ENCODE measurements around the gene TTLL4.

TTLL4 gene

DNA sequence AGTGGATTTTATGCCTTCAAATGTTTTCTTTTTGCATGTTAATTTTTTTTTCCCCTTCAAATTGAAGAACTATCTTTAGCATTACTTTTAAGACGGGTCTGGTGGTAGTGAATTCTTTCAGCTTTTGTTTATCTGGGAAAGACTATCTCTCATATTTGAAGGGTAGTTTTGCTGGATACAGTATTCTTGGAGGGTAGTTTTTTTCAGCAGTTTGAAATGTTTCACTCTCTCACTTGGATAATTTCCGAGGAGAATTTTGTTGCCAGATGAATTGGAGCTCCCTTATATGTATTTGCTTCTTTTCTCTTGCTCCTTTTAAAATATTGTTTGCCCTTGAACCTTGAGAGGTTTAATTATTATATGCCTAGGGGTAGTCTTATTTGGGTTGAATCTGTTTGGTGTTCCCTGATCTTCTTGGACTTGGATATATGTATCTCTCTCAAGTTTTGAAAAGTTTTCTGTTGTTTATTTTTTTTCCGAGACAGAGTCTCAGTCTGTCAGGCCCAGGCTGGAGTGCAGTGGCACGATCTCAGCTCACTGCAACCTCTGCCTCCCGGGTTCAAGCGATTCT is 15.5 kb downstream of the TTLL4 start:
- no peak overlapping the region for H3K27ac ChIP-seq (ENCODE audit: low read depth, low read length)
- H4K20me1 ChIP-seq (ENCODE audit: low read depth, low read length), result no peaks in the 10 kb centered on the region
- H3K4me2 ChIP-seq (ENCODE audit: low read depth, low read length, poor library complexity, severe bottlenecking), result no peak overlapping the region
- no peak overlapping the region for H2AFZ ChIP-seq (ENCODE audit: low read depth, low read length, severe bottlenecking)
- H3K79me2 ChIP-seq (ENCODE audit: insufficient read depth, low read length), result peaks cover 90% of the 10 kb centered on the region
- H3K9ac ChIP-seq (ENCODE audit: low read length), result no peak overlapping the region
- H3K4me3 ChIP-seq (ENCODE audit: insufficient read depth, low read length, poor library complexity, severe bottlenecking), result no peak overlapping the region
- H3K9me2 ChIP-seq (replicated peaks; ENCODE audit: insufficient read depth, low read length), result no peaks in the 10 kb centered on the region
- TF ChIP-seq EZH2phosphoT487 (conservative IDR thresholded peaks at IDR 0.05; ENCODE audit: low read length), result no peak
- no peak for TF ChIP-seq CTCF (IDR thresholded peaks at IDR 0.05; ENCODE audit: insufficient read depth, low read length, poor library complexity, severe bottlenecking)
- peaks cover 2% of the 10 kb centered on the region; the same call in 1 of the 2 replicates for H3F3A ChIP-seq (ENCODE audit: insufficient read depth)
- H3K36me3 ChIP-seq (ENCODE audit: low read length), result peaks cover 13% of the 10 kb centered on the region; the same call in 1 of the 2 replicates
- no peaks in the 10 kb centered on the region for H3K27me3 ChIP-seq (ENCODE audit: low read length)
- H3K9me3 ChIP-seq (ENCODE audit: insufficient read depth, low read length), result no peaks in the 10 kb centered on the region

DNA sequence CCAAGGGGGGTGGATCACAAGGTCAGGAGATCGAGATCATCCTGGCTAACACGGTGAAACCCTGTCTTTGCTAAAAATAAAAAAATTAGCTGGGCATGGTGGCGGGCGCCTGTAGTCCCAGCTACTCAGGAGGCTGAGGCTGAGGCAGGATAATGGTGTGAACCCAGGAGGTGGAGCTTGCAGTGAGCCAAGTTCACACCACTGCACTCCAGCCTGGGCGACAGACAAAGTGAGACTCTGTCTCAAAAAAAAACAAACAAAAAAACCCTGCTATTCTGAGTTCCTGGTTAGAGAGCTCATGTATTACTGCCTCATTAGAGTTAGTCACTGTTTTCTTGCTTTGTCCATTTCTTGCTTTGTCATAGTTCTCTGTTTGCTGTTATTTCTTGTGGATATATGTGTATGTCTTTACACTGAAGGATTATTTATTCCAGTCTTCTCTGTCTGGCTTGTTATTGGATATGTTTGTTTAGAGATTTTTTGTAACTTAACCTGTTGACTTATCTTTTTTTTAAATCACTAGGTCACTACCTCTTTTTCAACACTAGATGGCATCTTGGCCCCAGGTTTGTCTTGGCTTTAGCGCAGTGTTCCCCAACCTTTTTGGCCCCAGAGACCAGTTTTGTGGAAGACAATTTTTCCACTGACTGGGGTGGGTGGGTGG is 17.0 kb downstream of the TTLL4 start:
- no peak for TF ChIP-seq EZH2phosphoT487 (conservative IDR thresholded peaks at IDR 0.05; ENCODE audit: low read length)
- TF ChIP-seq CTCF (IDR thresholded peaks at IDR 0.05; ENCODE audit: insufficient read depth, low read length, poor library complexity, severe bottlenecking), result no peak
- Histone ChIP-seq H3K79me2 (ENCODE audit: insufficient read depth, low read length) (peaks cover 87% of the 10 kb centered on the region), H3K4me3 (ENCODE audit: insufficient read depth, low read length, poor library complexity, severe bottlenecking) (no peak overlapping the region), H3K9me2 (replicated peaks; ENCODE audit: insufficient read depth, low read length) (no peaks in the 10 kb centered on the region), H3K27me3 (ENCODE audit: low read length) (no peaks in the 10 kb centered on the region), H3F3A (ENCODE audit: insufficient read depth) (0 out of 2 replicates have a peak, but pooled peaks cover 2% of the 10 kb centered on the region), H3K27ac (ENCODE audit: low read depth, low read length) (no peak overlapping the region), H3K4me2 (ENCODE audit: low read depth, low read length, poor library complexity, severe bottlenecking) (no peak overlapping the region), H2AFZ (ENCODE audit: low read depth, low read length, severe bottlenecking) (no peak overlapping the region), H3K36me3 (ENCODE audit: low read length) (peaks cover 13% of the 10 kb centered on the region; the same call in 1 of the 2 replicates), H3K9ac (ENCODE audit: low read length) (no peak overlapping the region), H3K9me3 (ENCODE audit: insufficient read depth, low read length) (no peaks in the 10 kb centered on the region), H4K20me1 (ENCODE audit: low read depth, low read length) (no peaks in the 10 kb centered on the region; the same call in 1 of the 2 replicates)

DNA sequence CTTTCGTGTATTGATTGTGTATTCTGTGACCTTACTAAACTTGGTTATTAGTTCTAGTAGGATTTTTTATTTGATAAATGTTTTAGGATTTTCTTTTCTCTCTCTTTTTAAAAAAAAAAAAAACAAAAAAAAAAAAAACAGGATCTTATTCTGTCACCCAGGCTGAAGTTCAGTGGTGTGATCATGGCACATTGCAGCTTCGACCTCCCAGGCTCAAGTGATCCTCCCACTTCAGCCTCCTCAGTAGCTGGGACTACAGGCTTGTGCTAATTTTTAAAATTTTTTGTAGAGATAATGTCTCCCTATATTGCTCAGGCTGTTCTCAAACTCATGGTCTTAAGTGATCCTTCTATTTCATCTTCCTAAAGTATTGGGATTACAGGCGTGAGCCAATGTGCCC is 19.0 kb downstream of the TTLL4 start:
- Histone ChIP-seq H3F3A (ENCODE audit: insufficient read depth) (0 out of 2 replicates have a peak, but pooled peaks cover 2% of the 10 kb centered on the region), H3K4me2 (ENCODE audit: low read depth, low read length, poor library complexity, severe bottlenecking) (no peak overlapping the region), H3K36me3 (ENCODE audit: low read length) (peaks cover 13% of the 10 kb centered on the region; the same call in 1 of the 2 replicates), H3K9me2 (replicated peaks; ENCODE audit: insufficient read depth, low read length) (no peaks in the 10 kb centered on the region), H4K20me1 (ENCODE audit: low read depth, low read length) (peaks cover 5% of the 10 kb centered on the region; the same call in 1 of the 2 replicates), H3K9ac (ENCODE audit: low read length) (no peak overlapping the region), H3K4me3 (ENCODE audit: insufficient read depth, low read length, poor library complexity, severe bottlenecking) (no peak overlapping the region), H3K27me3 (ENCODE audit: low read length) (no peaks in the 10 kb centered on the region), H2AFZ (ENCODE audit: low read depth, low read length, severe bottlenecking) (no peak overlapping the region), H3K27ac (ENCODE audit: low read depth, low read length) (no peak overlapping the region), H3K79me2 (ENCODE audit: insufficient read depth, low read length) (peaks cover 86% of the 10 kb centered on the region), H3K9me3 (ENCODE audit: insufficient read depth, low read length) (no peaks in the 10 kb centered on the region)
- TF ChIP-seq CTCF (IDR thresholded peaks at IDR 0.05; ENCODE audit: insufficient read depth, low read length, poor library complexity, severe bottlenecking) (no peak), EZH2phosphoT487 (conservative IDR thresholded peaks at IDR 0.05; ENCODE audit: low read length) (no peak)

Measured in SU-DHL-6 (cell line).